ENCODE measurements around the gene DNLZ. TPM values are rescaled to one million over a fixed set of nuclear protein-coding genes. Genes with fewer than 3 reads are reported as not detected.

Gene DNLZ
- total RNA-seq, 1 donor from 2014 or later: 27.1 TPM

- Mint-ChIP-seq H3K36me3 (ENCODE audit: low read depth) (no peaks in the 10 kb centered on the region), H3K4me1 (peaks cover 16% of the 10 kb centered on the region), H3K27me3 (peaks cover 4% of the 10 kb centered on the region), H3K9me3 (peaks cover 7% of the 10 kb centered on the region), H3K27ac (no peak overlapping the region), H3K4me3 (no peak overlapping the region)
- DNase-seq (no peak), ATAC-seq (ENCODE audit: low read depth) (no peak)
- POLR2A ChIA-PET: no interaction called here
- TF ChIP-seq CTCF (IDR thresholded peaks at IDR 0.05): no peak
- CTCF ChIA-PET: no interaction called here
- intact Hi-C loops (cut with micrococcal nuclease): no loop called here
These were observed 48.6 kb downstream of the DNLZ start for GRCh38 chr9:136314944-136315343.

- Mint-ChIP-seq H3K27ac (no peak overlapping the region), H3K36me3 (ENCODE audit: low read depth) (no peaks in the 10 kb centered on the region), H3K27me3 (peaks cover 4% of the 10 kb centered on the region), H3K4me1 (peaks cover 16% of the 10 kb centered on the region), H3K9me3 (peaks cover 7% of the 10 kb centered on the region), H3K4me3 (no peak overlapping the region)
- no peak for TF ChIP-seq CTCF (IDR thresholded peaks at IDR 0.05)
- POLR2A ChIA-PET: interaction anchor here (2.4 kb wide), 1 partner anchor 50 kb away, joined by 6 read pairs; the partner anchor contains the start of gene DNLZ
- no peak for DNase-seq
- CTCF ChIA-PET: no interaction called here
- no peak for ATAC-seq (ENCODE audit: low read depth)
- intact Hi-C loops (cut with micrococcal nuclease): no loop called here
These were observed 49.5 kb downstream of the DNLZ start for GRCh38 chr9:136314056-136314416.

- peaks cover 4% of the 10 kb centered on the region for H3K27me3 Mint-ChIP-seq
- CTCF ChIA-PET: interaction anchor here (0.6 to 0.9 kb wide), 2 partner anchors 16 to 50 kb away, joined by 3 to 4 read pairs; partner anchors contain the start of gene DNLZ
- POLR2A ChIA-PET: interaction anchor here (2.4 kb wide), 1 partner anchor 50 kb away, joined by 6 read pairs; the partner anchor contains the start of gene DNLZ
- H3K36me3 Mint-ChIP-seq (ENCODE audit: low read depth): no peaks in the 10 kb centered on the region
- H3K27ac Mint-ChIP-seq: no peak overlapping the region
- ATAC-seq (ENCODE audit: low read depth) (no peak), DNase-seq (no peak)
- peaks cover 7% of the 10 kb centered on the region for H3K9me3 Mint-ChIP-seq
- peaks cover 15% of the 10 kb centered on the region for H3K4me1 Mint-ChIP-seq
- H3K4me3 Mint-ChIP-seq: no peak overlapping the region
- intact Hi-C loops (cut with micrococcal nuclease): no loop called here
- TF ChIP-seq CTCF (IDR thresholded peaks at IDR 0.05): no peak
These were observed 50.2 kb downstream of the DNLZ start for GRCh38 chr9:136313111-136314055.

- TF ChIP-seq CTCF (IDR thresholded peaks at IDR 0.05): no peak
- Mint-ChIP-seq H3K4me3 (no peak overlapping the region), H3K36me3 (ENCODE audit: low read depth) (no peaks in the 10 kb centered on the region), H3K9me3 (peaks cover 7% of the 10 kb centered on the region), H3K27ac (no peak overlapping the region), H3K27me3 (peaks cover 2% of the 10 kb centered on the region), H3K4me1 (peaks cover 7% of the 10 kb centered on the region)
- ATAC-seq (ENCODE audit: low read depth) (no peak), DNase-seq (no peak)
- POLR2A ChIA-PET: interaction anchor here (2.4 kb wide), 1 partner anchor 51 kb away, joined by 6 read pairs; the partner anchor contains the start of gene DNLZ
- CTCF ChIA-PET: interaction anchor here (0.6 to 0.9 kb wide), 2 partner anchors 17 to 51 kb away, joined by 3 to 4 read pairs; partner anchors contain the start of gene DNLZ
- intact Hi-C loops (cut with micrococcal nuclease): loop anchor here (1.0 kb wide), 1 partner anchor 51 kb away; the partner anchor contains the start of gene DNLZ
These were observed 51.1 kb downstream of the DNLZ start for GRCh38 chr9:136312436-136312835.

GRCh38 chr9:136312009-136312375, 51.6 kb downstream of the DNLZ start:
- CTCF ChIA-PET: interaction anchor here (1.4 kb wide), 1 partner anchor 51 kb away, joined by 4 read pairs; the partner anchor contains the start of gene DNLZ
- H3K4me1 Mint-ChIP-seq: peaks cover 5% of the 10 kb centered on the region
- ATAC-seq (ENCODE audit: low read depth): no peak

More at GRCh38 chr9:136312009-136312375, 51.6 kb downstream of the DNLZ start:
- POLR2A ChIA-PET: interaction anchor here (2.4 kb wide), 1 partner anchor 52 kb away, joined by 6 read pairs; the partner anchor contains the start of gene DNLZ
- peaks cover 7% of the 10 kb centered on the region for H3K9me3 Mint-ChIP-seq
- no peaks in the 10 kb centered on the region for H3K27me3 Mint-ChIP-seq
- H3K4me3 Mint-ChIP-seq: no peak overlapping the region
- no peak overlapping the region for H3K27ac Mint-ChIP-seq
- intact Hi-C loops (cut with micrococcal nuclease): loop anchor here (1.0 kb wide), 1 partner anchor 51 kb away; the partner anchor contains the start of gene DNLZ
- no peaks in the 10 kb centered on the region for H3K36me3 Mint-ChIP-seq (ENCODE audit: low read depth)
- no peak for DNase-seq
- no peak for TF ChIP-seq CTCF (IDR thresholded peaks at IDR 0.05)

All from activated B cell treated with CpG ODN at 0.5 μM for 24 hours (primary cell).